Measurements from ENCODE around the gene PIK3R1.

The PIK3R1 gene

DNA sequence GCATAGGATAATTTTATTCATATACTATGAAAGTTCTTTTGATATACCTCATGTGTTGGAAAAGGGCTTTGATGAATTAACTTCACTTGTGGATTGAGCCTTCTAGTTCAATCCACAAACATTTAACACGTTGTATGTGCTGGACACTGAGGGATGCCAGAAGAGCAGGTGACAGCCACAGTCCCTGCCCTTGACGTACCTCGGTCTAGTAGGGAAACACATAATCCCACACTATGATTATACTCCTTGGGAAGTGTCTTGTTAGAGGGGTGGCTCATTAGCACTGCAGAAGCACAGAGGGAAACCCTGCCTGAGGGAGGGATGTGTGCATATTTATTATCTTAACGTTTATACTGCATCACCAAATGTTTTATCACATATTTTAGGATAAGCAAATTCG lies 61.2 kb downstream of the PIK3R1 start:
- no peak overlapping the region for H3K4me3 ChIP-seq (replicated peaks; ENCODE audit: low read depth, low read length)
- DNase-seq (ENCODE audit: extremely low read depth, low read depth): no peak
- TF ChIP-seq CTCF (IDR thresholded peaks at IDR 0.05; ENCODE audit: low read depth, low read length, missing control alignments): no peak

GRCh38 chr5:68277431-68277830 lies 61.9 kb downstream of the PIK3R1 start:
- TF ChIP-seq CTCF (IDR thresholded peaks at IDR 0.05; ENCODE audit: low read depth, low read length, missing control alignments): no peak
- H3K4me3 ChIP-seq (replicated peaks; ENCODE audit: low read depth, low read length): no peak overlapping the region
- no peak for DNase-seq (ENCODE audit: extremely low read depth, low read depth)

GRCh38 chr5:68279984-68280383 lies 64.4 kb downstream of the PIK3R1 start:
- H3K4me3 ChIP-seq (replicated peaks; ENCODE audit: low read depth, low read length): no peak overlapping the region
- no peak for DNase-seq (ENCODE audit: extremely low read depth, low read depth)
- TF ChIP-seq CTCF (IDR thresholded peaks at IDR 0.05; ENCODE audit: low read depth, low read length, missing control alignments): no peak

DNA sequence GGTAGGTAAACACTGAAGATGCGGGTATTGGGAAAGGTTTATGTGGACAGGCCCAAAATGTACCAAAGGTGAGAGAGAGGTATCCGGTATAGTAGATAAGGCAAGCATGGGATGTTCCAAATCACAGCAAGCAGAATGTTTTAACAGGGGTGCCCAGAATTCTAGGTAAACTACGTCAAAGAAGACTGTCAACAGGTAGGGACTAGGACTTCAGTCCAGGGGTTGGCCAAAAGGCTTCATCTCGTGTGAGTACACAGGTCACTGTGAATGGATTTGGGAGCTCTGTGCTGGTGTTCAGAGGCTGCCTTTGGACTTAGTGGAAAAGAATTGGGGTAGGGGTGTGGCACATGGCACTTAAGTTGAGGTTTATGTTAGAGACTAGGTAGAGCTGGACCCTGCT lies 66.4 kb downstream of the PIK3R1 start:
- DNase-seq (ENCODE audit: extremely low read depth, low read depth): no peak
- TF ChIP-seq CTCF (IDR thresholded peaks at IDR 0.05; ENCODE audit: low read depth, low read length, missing control alignments): no peak
- H3K4me3 ChIP-seq (replicated peaks; ENCODE audit: low read depth, low read length): no peak overlapping the region

DNA sequence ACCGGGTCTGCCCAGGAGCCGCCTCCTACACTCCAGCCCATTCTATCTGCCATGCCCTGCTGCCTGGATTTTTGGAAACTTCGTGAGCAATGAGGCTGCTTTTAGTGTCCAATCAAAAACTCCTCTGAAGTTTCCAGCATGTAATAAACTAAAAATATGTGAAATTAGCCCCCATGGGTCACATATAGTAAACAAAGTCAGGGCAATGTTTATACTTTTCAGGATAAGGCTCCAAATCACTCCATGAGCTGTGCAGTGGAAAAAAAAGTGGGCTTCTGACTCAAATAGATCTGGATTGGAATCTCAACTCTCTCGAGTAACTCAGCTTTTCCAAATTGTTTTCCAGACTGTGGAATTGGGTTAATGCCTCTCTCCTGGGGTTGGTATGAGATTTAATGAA lies 68.2 kb downstream of the PIK3R1 start:
- no peak overlapping the region for H3K4me3 ChIP-seq (replicated peaks; ENCODE audit: low read depth, low read length)
- no peak for TF ChIP-seq CTCF (IDR thresholded peaks at IDR 0.05; ENCODE audit: low read depth, low read length, missing control alignments)
- no peak for DNase-seq (ENCODE audit: extremely low read depth, low read depth)

- no peak for TF ChIP-seq CTCF (IDR thresholded peaks at IDR 0.05; ENCODE audit: low read depth, low read length, missing control alignments)
- no peak overlapping the region for H3K4me3 ChIP-seq (replicated peaks; ENCODE audit: low read depth, low read length)
- no peak for DNase-seq (ENCODE audit: extremely low read depth, low read depth)
These were observed 69.7 kb downstream of the PIK3R1 start for GRCh38 chr5:68285075-68285840.
